ENCODE results near the gene RAB20.
"Not testable (repeated sequence)": the region's sequence is repeated elsewhere in the genome, so short reads cannot be mapped to it uniquely, and the experiment has no call there.

The RAB20 gene

DNA sequence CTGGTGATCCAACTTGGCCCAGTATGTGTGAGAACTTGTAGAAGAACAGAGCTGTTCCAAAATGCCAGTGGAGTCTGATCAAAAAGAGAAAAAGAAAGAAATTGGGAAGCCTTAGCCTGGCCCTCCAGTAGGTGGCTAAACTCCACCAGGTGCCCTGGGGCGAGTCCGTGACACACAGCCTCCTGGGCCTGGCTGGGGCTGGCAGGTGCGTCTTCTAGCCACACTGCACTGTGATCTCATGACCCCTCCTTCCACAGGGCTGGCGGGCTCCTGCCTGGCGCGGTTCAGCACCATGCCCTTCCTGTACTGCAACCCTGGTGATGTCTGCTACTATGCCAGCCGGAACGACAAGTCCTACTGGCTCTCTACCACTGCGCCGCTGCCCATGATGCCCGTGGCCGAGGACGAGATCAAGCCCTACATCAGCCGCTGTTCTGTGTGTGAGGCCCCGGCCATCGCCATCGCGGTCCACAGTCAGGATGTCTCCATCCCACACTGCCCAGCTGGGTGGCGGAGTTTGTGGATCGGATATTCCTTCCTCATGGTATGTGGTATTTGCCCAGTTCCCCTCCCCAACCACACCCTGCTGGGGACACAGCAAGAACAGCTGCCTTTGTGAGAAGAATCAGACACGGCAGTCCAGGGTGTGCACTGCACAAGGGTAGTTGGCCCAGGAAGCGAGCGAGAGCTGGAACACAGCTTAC is 53.7 kb downstream of the RAB20 start:
- DNase-seq: no peak

DNA sequence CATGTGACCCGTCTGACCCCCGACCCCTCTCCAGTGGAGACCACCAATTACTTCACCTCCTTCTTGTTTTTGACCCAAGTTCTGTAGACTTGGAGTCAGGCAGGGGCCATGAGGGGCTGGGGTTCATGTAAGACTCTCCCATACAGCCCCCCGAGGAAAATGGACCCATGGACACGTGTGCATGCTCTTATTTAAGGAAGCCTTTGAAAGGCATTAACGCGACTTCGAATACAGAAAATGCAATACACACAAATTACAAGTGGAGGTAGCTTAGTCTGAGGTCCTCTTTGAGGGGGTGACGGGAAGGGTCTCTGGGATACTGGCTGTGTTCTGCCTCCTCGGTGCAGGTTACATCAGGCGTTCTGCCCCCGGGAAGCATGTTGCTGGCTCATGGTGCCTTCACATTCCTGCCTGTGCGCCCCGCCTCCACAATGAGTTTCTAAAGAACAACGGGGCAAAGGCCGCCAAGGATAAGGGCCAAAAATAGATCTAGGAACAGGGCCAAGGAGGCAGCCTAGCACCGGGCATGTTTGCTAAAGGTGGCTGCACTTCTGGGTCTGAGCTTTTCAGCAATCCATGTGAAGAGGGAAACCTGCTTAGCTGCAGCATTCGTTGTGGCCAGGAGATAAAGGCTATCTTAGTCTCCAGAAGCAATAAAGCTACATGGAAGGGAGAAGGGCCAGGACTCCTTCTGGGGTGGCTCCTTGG is 54.5 kb downstream of the RAB20 start:
- no peak for DNase-seq

DNA sequence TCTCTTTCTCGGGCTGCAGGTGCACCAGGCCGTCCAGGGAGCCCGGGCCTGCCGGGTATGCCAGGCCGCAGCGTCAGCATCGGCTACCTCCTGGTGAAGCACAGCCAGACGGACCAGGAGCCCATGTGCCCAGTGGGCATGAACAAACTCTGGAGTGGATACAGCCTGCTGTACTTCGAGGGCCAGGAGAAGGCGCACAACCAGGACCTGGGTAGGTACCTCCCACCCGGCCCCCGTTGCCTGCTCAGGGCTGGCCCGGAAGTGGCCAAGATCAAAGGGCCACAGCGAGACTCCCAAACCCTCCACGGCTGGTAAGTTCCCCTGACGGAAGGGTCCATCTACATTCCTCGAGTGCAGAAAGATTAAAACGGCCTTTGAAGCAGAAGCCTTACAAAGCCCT is 55.1 kb downstream of the RAB20 start:
- no peak for DNase-seq

DNA sequence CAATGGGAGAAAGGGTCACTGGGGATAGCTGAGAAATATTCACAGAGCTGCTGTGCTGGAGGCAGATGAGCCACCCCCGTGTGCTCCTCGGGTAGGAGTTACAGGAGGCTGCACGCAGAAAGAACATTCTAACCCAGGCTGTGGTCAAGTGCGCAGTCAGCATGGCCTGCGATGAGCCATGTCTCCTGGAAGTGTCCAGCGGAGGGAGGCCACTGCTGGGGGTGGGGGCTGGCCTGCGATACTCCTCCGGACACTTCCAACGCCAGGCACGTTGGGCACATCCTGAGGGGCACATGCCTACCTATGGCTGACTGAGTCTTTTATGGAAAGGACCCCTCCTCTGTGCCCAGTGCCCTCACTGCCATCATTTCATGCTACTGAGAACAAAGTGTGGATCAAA is 55.9 kb downstream of the RAB20 start:
- no peak for DNase-seq

DNA sequence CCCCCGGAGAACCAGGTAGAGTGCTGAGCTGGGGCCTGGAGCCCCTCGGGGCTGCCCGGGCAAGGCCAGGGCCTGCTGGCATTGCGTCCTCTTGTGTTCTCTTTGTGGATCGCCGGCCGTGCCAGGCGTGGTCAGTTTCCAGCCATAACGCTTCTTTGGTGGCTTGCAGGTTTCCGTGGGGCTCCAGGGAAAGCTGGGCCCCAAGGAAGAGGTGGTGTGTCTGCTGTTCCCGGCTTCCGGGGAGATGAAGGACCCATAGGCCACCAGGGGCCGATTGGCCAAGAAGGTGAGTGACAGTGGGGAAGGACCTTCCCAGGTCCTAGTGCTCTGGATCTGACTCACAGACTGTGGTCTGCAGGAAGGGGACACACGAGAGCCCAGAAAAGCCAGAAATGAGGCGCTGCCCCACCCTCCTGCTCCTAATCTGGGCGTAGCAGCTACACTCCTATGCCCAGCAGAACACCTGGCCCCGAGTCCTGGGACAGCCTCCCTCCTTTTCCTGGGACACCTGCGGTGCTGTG is 57.5 kb downstream of the RAB20 start:
- DNase-seq: no peak

DNA sequence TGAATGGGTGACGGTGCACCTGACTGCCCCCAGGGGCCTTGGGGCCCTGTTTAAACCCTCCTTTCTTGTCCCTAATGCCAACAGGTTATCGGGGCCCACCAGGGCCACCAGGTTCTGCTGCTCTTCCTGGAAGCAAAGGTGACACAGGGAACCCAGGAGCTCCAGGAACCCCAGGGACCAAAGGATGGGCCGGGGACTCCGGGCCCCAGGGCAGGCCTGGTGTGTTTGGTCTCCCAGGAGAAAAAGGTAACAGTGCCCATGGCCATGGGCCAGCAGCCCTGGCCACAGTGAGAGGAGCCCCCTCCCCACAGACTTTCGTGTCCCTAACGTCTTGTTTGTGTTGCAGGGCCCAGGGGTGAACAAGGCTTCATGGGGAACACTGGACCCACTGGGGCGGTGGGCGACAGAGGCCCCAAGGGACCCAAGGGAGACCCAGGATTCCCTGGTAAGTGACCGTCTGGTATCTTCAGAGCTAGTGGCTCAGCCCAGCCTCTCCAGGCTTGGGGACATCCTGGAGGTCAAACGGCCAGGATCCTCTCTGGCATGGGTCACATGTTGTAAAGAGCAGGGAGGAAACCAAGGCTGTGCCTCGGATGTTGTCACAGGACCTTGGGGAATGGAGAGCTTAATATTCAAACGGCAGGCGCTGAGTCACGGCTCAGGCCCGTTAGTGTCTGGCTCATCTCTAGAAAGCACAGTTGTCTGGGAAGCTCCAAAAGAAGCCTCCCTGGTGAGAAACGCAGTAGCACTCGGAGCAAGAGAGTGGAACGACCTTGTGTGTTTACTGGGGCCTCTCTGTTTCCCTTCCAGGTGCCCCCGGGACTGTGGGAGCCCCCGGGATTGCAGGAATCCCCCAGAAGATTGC is 58.3 kb downstream of the RAB20 start:
- DNase-seq: no peak

DNA sequence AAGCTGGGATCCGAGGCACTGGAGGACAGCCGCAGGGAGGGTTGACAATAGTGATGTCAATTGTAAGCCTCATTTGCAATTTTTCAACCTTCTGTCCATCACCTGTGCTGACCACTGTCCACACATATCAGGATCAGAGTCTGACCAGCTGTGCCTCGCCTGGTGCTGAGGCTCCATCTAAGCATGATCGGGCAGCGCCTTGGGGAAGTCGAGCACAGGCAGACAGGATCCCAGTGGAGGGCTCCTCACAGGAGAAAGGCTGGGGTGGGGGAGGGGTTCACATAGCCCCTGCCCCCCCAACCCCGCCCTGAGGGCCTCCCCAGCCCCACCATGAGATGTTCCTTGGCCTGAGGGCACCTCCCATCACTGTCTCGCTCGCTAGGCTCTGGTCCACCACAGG is 60.3 kb downstream of the RAB20 start:
- no peak for DNase-seq

DNA sequence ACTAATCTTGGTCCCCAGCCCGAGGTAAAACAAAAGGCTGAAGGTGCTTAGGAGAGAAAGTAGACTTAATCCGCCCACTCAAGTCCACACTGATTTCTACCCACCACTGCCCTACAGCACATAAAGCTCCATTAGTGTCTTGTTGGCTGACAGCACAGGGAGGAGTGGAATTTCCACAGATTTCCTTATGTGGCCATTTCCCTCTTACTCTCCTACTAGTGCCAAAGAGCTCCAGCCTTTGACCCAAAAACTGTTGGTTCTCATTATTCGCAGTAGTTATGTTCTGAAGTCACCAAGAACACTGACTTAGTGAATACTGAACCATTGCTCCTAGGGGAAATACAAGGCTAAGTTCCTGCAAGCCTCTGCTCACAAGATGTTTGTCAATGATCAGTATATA is 61.2 kb downstream of the RAB20 start:
- DNase-seq: no peak

DNA sequence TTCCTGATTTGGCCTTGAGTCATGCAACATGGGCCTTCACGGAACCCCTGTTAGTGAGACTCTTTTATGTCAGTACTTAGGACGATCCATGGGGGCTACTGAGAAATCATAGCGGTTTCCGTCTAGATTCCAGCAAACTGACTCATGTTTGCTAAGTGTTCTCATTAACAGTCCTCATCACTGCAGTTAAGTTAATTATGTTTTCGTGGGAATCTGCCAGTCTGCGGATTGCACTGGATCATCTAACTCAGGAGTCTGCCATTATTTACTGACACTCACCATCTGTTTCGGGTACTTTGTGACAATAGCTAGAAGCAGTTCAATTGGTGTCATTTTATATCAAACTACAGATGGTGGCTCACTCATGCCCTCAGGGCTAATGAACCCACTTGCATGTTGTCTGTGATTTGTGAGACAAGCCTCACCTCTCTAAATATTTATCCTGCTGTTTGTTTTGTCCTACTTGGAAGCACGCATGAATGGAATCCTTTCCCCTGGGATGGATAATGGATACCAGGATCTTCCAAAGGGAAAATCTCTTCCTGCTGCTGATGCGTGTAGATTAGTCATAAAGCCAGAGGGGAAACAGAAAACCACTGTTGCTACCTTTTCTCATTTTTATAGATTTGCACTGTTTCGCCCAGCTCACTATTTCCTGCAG is 61.8 kb downstream of the RAB20 start:
- DNase-seq: no peak

DNA sequence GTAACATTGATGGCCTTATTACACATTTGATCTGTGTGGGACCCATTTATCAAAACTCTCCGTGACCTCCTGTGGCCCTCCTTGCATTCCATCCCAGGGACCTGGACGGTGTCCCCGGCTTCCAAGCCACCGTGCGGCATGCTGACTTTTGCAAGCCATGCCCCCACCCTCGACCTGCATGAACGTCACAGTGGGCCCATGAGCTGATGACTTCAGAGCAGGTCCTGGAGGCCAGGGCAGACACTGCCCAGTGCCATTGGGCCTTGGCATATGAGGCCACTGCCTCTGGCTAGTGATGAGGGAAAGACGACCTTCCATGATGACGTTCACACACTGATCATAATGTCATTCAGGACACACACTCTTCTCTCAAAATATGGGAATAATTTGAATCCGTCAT is 62.8 kb downstream of the RAB20 start:
- DNase-seq: no peak

DNA sequence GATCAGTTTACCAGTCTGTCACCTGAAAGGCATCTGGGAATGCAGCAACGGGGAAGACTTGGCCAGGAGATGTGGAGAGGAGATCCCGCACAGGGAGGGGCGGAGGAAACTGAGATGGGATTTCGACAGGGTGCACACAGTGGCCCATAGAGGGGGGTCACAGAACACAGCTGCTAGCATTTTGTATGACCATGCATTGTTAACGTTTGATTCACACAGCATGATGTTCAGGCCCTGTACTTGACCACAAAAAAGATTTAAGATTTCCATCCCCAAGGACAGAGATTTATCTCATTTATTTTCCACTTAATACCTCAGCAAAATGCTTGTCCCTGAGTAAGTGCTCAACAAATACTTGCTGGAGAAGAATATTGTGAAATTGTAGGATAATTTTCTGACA is 63.2 kb downstream of the RAB20 start:
- no peak for DNase-seq

DNA sequence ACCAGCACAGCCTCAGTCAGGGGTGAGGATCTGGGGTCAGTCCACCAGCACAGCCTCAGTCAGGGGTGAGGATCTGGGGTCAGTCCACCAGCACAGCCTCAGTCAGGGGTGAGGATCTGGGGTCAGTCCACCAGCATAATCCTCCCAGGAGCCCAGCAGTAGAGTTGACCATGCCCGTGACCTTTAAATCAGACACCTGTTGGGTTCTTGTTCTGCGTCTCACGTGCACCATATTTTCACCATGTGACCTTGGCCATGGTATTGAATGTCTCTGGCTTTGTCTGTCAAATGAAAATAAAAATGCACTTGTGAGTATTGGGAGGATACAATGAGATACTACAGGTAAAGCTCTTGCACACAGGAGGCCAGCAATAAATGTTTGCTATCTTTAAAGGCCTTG is 63.6 kb downstream of the RAB20 start:
- not testable (repeated sequence) for DNase-seq

DNA sequence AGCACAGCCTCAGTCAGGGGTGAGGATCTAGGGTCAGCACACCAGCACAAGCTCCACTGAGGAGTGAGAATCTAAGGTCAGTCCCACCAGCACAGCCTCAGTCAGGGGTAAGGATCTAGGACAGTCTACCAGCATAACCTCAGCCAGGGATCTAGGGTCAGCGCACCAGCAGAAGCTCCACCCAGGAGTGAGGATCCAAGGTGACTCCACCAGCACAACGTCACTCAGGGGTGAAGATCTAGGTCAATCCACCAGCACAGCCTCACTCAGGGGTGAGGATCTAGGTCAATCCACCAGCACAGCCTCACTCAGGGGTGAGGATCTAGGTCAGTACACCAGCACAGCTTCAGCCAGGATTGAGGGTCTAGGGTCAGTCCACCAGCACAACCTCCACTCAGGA is 64.5 kb downstream of the RAB20 start:
- no peak for DNase-seq

DNA sequence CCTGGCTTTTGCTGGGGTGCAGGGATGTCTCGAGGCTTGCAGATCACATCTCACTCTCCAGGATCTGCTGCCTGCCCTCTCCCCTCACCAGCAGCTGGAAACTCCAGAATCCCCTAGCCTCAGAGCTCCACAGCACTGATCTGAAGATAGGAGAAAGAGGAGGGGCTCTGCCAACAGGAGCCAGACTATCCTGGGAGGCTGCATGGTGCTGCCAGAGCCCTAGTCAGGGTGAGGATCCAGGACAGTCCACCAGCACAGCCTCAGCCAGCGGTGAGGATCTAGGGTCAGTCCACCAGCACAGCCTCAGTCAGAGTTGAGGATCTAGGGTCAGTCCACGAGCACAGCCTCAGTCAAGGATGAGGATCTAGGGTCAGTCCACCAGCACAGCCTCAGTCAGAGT is 65.2 kb downstream of the RAB20 start:
- DNase-seq: no peak

DNA sequence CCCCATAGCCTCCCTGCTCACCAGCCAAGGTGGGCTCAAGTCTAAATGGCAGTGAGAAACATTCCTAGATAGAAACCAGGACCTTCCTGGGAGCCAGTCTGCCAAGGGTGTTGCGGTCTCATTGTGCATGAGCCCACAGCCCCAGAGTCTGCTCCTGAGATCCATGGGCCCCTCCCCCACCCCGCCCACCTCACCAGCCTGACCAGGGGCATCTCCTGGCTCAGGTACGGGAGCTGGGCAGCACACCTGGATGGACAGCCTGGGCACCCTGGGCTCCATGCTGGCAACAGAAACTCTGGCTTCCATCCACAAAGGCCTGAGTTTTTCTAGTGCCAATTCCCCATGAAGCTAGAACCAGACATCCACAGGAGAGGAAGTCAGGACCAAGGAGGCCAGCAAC is 65.6 kb downstream of the RAB20 start:
- no peak for DNase-seq

DNA sequence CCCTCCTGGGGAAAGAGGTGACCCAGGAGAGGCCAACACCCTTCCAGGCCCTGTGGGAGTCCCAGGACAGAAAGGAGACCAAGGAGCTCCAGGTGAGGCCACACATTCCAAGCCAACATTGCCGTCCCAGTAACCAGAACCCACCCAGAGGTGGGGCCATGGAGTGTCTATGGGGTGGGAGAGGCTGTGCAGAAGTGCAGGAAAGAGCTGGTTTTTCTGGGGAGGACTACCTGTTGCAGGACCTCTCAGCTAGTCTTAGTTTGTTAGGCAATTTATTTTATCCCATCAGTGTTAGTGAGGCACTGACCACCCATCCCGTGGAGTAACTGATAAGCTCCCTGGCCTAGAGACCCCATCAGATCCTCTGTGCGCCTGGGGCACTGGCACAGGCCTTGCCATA is 66.1 kb downstream of the RAB20 start:
- no peak for DNase-seq

DNA sequence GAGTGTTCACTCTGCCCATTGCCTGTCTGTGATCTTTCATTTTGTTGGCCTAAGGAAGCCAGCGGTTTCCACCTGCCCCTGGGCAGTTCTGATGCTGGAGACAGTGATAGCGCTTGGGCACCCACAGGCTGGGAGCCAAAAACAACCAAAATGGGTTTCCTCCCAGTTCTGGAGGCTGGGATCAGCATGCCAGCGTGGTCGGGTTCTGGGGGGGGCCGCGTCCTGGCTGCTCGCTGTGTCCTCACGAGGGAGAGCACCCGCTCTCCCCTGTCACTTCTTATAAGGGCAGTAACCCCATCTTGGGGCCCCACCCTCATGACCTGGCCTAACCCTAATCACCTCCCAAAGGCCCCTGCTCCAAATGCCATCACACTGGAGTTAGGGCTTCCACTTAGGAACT is 67.9 kb downstream of the RAB20 start:
- no peak for DNase-seq

DNA sequence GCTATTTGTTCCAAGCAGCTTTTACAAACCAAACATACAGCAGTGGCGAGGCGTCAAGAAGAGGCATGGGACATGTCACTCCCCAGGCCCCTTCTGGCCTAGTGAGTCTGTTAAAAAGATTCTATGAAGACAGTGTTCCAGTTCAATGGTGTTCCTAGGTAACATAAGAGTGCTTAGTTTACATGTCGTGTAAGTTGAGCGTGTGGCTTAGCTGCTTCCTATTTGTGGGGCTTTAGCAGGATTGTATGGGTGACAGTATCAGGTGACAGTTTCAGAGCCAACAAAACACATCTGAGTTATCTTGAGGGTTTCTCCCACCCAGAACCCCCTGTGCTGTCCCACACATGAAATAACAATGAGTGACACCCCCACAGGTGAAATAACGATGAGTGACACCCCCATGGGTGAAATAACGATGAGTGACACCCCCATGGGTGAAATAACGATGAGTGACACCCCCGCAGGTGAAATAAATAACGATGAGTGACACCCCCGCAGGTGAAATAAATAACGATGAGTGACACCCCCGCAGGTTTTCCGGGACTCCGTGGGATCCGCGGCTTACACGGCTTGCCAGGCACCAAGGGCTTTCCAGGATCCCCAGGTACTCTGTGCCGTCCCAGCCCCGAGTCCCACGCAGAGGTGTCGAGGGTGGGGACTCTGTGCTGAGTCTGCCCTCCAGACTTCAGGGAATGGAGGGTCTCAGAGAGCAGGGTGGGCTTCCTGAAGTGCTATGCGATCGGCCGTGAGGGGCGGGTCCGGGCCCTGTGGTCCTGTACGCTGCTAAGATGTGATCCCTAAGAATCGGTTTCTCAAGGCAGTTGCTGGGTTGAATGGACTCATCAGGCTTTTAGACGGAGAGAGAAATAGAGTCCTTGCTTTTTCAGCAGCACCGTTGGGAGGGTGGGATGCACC is 68.6 kb downstream of the RAB20 start:
- no peak for DNase-seq

DNA sequence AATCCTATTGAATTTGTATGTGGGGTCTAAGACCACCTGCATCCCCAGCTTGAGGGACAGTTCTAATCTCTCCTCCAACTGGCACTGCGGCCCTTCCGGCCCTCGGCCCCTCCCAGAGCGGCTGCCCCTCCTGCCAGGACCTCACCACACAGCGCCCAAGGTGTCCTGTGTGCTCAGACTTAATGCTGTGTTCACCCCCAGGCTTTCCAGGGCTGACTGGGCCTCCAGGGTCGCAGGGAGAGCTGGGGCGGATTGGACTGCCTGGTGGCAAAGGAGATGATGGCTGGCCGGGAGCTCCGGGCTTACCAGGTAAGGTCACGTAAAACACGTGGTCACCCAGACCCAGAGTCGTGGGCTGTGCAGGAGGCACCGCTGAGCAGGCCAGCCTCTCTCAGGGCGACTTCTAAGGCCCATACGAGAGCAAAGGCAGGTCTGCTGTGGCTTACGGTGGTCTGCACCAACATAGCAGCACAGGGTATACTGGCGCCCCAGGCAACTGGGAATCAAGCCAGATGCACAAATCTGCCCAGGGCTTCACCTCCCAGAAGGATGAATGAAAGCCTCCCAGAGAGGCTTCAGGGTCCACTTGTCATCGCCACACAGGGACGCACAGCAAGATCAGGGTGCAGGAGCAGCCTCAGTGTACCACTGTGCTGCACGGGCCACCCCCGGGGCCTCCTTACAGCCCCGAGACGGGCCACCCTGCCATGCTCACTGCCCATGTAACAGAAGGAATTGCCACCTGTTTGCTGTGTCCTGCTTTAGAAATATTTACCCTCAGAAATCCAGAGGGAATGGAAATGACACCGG is 69.4 kb downstream of the RAB20 start:
- no peak for DNase-seq

DNA sequence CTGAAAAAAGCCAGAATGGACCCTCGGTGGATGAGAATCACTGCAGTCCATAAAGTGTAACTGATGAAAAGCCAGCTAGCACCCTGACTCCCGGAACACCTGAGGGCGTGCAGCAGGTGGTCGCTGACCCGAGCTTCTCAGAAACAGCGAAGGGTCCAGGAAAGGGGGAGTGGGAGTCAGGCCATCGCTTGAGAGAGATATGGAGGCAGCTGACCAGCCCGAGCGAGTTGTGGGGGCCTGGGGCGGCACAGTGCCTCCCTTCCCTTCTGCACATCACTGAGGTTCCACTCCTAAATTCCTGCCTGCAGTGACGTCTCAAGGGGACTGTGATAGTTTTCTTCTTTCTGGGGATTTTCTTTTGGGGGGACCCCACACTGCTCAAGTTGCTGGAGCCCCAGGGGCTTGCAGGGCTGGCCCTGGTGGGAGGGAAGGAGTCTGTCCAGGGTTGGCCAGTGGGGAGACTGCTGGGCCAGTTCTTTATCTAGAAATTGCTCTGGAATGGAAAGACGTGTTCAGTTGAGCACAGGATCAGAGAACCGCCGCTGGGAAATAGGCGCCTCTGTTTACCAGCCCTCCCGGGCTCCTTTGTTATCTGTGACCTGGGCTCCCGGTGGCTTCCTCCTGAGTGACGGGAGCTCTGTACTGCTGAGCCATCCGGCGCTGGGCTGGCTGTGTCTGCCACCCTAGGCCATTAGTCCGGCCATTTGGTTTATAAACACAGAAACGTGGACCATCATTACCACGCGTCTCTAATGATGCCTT is 71.3 kb downstream of the RAB20 start:
- DNase-seq: no peak
